NB4 (cell line): ENCODE results near the gene ATP13A4.

ENCODE experiments used
- POLR2A ChIP-seq: IDR thresholded peaks from 2 replicates; pipeline ENCODE4 v1.6.1; 2011; ENCODE audit warnings: mild to moderate bottlenecking; ENCODE audit not compliant: insufficient read length; ENCODE audit errors: extremely low read depth
- TF ChIP-seq, protein P1 (sequence below): IDR thresholded peaks from one replicate; pipeline ENCODE4 v1.5.1; 2012; ENCODE audit warnings: low read depth, low read length

GRCh38 chr3:193559100-193559499 is 4.4 kb upstream of the ATP13A4 start:
- no peak for TF ChIP-seq POLR2A
- TF ChIP-seq, protein P1, sequence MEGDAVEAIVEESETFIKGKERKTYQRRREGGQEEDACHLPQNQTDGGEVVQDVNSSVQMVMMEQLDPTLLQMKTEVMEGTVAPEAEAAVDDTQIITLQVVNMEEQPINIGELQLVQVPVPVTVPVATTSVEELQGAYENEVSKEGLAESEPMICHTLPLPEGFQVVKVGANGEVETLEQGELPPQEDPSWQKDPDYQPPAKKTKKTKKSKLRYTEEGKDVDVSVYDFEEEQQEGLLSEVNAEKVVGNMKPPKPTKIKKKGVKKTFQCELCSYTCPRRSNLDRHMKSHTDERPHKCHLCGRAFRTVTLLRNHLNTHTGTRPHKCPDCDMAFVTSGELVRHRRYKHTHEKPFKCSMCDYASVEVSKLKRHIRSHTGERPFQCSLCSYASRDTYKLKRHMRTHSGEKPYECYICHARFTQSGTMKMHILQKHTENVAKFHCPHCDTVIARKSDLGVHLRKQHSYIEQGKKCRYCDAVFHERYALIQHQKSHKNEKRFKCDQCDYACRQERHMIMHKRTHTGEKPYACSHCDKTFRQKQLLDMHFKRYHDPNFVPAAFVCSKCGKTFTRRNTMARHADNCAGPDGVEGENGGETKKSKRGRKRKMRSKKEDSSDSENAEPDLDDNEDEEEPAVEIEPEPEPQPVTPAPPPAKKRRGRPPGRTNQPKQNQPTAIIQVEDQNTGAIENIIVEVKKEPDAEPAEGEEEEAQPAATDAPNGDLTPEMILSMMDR, result no peak
